GM23338 (cell line): ENCODE data around the gene FN3KRP. TPM values are rescaled to one million over a fixed set of nuclear protein-coding genes. Genes with fewer than 3 reads are reported as not detected.

Experiments
- ATAC-seq: fragments of 200-7000 bp; cut with Tn5 transposase; 3 replicates; pipeline ENCODE4 v1.9.1; 2020
- DNase-seq: peaks from one replicate; pipeline ENCODE4 v3.0.0-alpha.2; 2015; ENCODE audit warnings: low spot score
- H2AFZ ChIP-seq: fragments of 200-600 bp; sonication (generic); 2 replicates; pipeline ENCODE4 v1.8.0; 2016; ENCODE audit warnings: antibody characterized with exemption, mild to moderate bottlenecking, moderate library complexity
- H3F3A ChIP-seq: fragments of 200-600 bp; sonication (generic); replicated peaks from 2 replicates; pipeline ENCODE4 v1.8.0; 2017; ENCODE audit warnings: antibody characterized with exemption, mixed run types, low read depth
- H3K27ac ChIP-seq: fragments of 200-600 bp; sonication (generic); 2 replicates; pipeline ENCODE4 v1.6.1; 2016; ENCODE audit warnings: low read depth
- H3K27me3 ChIP-seq: fragments of 200-600 bp; sonication (generic); 2 replicates; pipeline ENCODE4 v1.8.0; 2016; ENCODE audit warnings: mild to moderate bottlenecking, mixed run types, moderate library complexity; ENCODE audit not compliant: insufficient read depth
- H3K36me3 ChIP-seq: fragments of 200-600 bp; sonication (generic); 2 replicates; pipeline ENCODE4 v1.8.0; 2016; ENCODE audit warnings: mild to moderate bottlenecking; ENCODE audit not compliant: insufficient read depth
- H3K4me1 ChIP-seq: fragments of 200-600 bp; sonication (generic); 2 replicates; pipeline ENCODE4 v1.8.0; 2016; ENCODE audit warnings: mild to moderate bottlenecking, moderate library complexity; ENCODE audit not compliant: insufficient read depth
- H3K4me2 ChIP-seq: fragments of 200-600 bp; sonication (generic); 2 replicates; pipeline ENCODE4 v1.7.1; 2017; ENCODE audit warnings: mixed run types
- H3K4me3 ChIP-seq: fragments of 200-600 bp; sonication (generic); 2 replicates; pipeline ENCODE4 v1.6.1; 2016; ENCODE audit warnings: mixed run types
- H3K79me2 ChIP-seq: fragments of 200-600 bp; sonication (generic); replicated peaks from 2 replicates; pipeline ENCODE4 v1.8.0; 2017; ENCODE audit warnings: mild to moderate bottlenecking; ENCODE audit not compliant: insufficient read depth
- H3K9me2 ChIP-seq: fragments of 200-600 bp; sonication (generic); 2 replicates; pipeline ENCODE4 v1.8.0; 2017; ENCODE audit not compliant: insufficient read depth
- H4K20me1 ChIP-seq: fragments of 200-600 bp; sonication (generic); replicated peaks from 2 replicates; pipeline ENCODE4 v1.8.0; 2017; ENCODE audit warnings: mild to moderate bottlenecking; ENCODE audit not compliant: insufficient read depth
- H3K27ac Mint-ChIP-seq: 2 replicates; pipeline ENCODE4 v1.8.0; 2020; ENCODE audit warnings: inconsistent platforms, mild to moderate bottlenecking, moderate library complexity, mixed read lengths
- H3K27me3 Mint-ChIP-seq: 3 replicates; pipeline ENCODE4 v1.8.0; 2022; ENCODE audit warnings: low read depth, mild to moderate bottlenecking, moderate library complexity, mixed read lengths, inconsistent platforms; ENCODE audit not compliant: insufficient read depth, poor library complexity
- H3K36me3 Mint-ChIP-seq: 3 replicates; pipeline ENCODE4 v1.8.0; 2021; ENCODE audit warnings: low read depth, mild to moderate bottlenecking, inconsistent platforms, moderate library complexity, mixed read lengths
- H3K4me1 Mint-ChIP-seq: 3 replicates; pipeline ENCODE4 v1.8.0; 2020; ENCODE audit warnings: mild to moderate bottlenecking, inconsistent platforms, mixed read lengths
- H3K4me3 Mint-ChIP-seq: 3 replicates; pipeline ENCODE4 v1.8.0; 2021; ENCODE audit warnings: moderate library complexity, mild to moderate bottlenecking, inconsistent platforms, mixed read lengths
- H3K9me3 Mint-ChIP-seq: 3 replicates; pipeline ENCODE4 v1.8.0; 2020; ENCODE audit warnings: moderate library complexity, mild to moderate bottlenecking, inconsistent platforms, mixed read lengths
- EZH2 ChIP-seq: fragments of 200-600 bp; sonication (generic); IDR thresholded peaks from one replicate; pipeline ENCODE4 v1.8.0; 2017; ENCODE audit warnings: antibody characterized with exemption, mild to moderate bottlenecking, low read depth; ENCODE audit not compliant: unreplicated experiment
- EZH2phosphoT487 ChIP-seq: fragments of 200-600 bp; sonication (generic); IDR thresholded peaks from one replicate; pipeline ENCODE4 v1.8.1; 2018; ENCODE audit warnings: antibody characterized with exemption; ENCODE audit not compliant: unreplicated experiment
- JUNB ChIP-seq: IDR thresholded peaks from one replicate; pipeline ENCODE4 v1.6.1; 2016; ENCODE audit warnings: antibody characterized with exemption; ENCODE audit not compliant: unreplicated experiment
- NANOG ChIP-seq: IDR thresholded peaks from 2 replicates; pipeline ENCODE4 v1.6.1; 2016; ENCODE audit warnings: antibody characterized with exemption, borderline replicate concordance
- POLR2AphosphoS5 ChIP-seq: IDR thresholded peaks from 2 replicates; pipeline ENCODE4 v1.6.1; 2016; ENCODE audit warnings: antibody characterized with exemption, low read depth
- STAT1 ChIP-seq: IDR thresholded peaks from one replicate; pipeline ENCODE4 v1.6.1; 2016; ENCODE audit warnings: antibody characterized with exemption; ENCODE audit not compliant: unreplicated experiment
- ZNF114 ChIP-seq: fragments of 250-450 bp; sonication (Bioruptor Pico); IDR thresholded peaks from 2 replicates; pipeline ENCODE4 v1.5.0; 2020; ENCODE audit warnings: mild to moderate bottlenecking, moderate library complexity
- ZNF331 ChIP-seq: fragments of 250-450 bp; sonication (Bioruptor Pico); IDR thresholded peaks from 2 replicates; pipeline ENCODE4 v1.5.0; 2020; ENCODE audit warnings: low read depth, mild to moderate bottlenecking, moderate library complexity
- polyA plus RNA-seq: library from polyadenylated mRNA; unstranded; fragments of >200 nt; fragmentation: Nextera tagmentation; extraction: Ambion mirVana; gene quantifications from 2 replicates; pipeline ENCODE4 v1.2.1, GENCODE V29; 2016
- total RNA-seq: library from RNA; depleted of rRNA; stranded (reverse); fragments of >200 nt; shearing (Covaris generic); gene quantifications from 2 replicates; pipeline ENCODE4 v1.2.3, GENCODE V29; 2014
- TF ChIP-seq, protein P1 (sequence below): fragments of 250-450 bp; sonication (Bioruptor Pico); IDR thresholded peaks from 2 replicates; pipeline ENCODE4 v1.5.0; 2020; ENCODE audit warnings: mild to moderate bottlenecking, moderate library complexity
- TF ChIP-seq, protein P2 (sequence below), 2 experiments: fragments of 200-600 bp in 1 of 2; sonication (generic) in 1 of 2; conservative IDR thresholded peaks; 2 replicates each; pipeline versions ENCODE4 v1.5.1 to v1.6.1; 2016 to 2017; ENCODE audit warnings: antibody characterized with exemption in 2 of 2, low read depth in 2 of 2, mild to moderate bottlenecking in 2 of 2, moderate library complexity in 1 of 2
- TF ChIP-seq, protein P3 (sequence below): IDR thresholded peaks from 2 replicates; pipeline ENCODE4 v1.6.1; 2016; ENCODE audit warnings: antibody characterized with exemption

FN3KRP gene
- total and polyA plus RNA-seq, 2 experiments from 2014 or later: 15.9 to 16.7 TPM

DNA sequence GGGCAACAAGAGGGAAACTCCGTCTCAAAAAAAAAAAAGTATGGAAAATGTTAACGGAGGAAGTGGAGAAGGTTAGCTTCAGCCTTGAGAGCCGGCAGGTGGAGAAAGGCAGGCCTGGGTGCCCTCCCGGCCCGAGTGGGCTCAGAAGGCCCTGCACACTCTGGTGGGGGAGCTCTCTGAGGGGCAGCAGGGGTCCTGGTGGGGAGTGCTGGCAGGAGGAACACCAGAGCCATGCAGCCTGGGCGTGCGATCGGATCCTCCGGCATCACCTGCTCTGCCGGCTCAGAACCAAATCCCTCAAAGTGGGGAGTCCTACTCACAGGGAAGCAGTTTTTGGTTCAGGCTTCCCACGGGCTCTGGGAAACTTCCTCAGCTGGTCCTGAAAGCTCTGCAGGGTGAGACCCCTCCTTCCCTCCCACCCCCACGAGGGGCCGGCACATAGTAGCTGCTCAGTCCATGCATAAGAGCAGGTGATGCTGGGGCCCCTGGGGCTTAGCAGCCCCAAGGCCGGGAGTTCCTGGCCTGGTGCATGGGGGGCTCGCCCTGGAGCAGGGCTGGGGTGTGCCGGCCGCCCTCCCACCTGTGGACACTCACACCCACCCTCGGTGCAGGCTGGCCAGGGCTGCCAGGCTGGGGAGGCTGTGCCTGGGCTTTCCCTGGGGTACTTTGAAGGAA, 20.1 kb downstream of the FN3KRP start (continued):
- TF ChIP-seq, protein P1, sequence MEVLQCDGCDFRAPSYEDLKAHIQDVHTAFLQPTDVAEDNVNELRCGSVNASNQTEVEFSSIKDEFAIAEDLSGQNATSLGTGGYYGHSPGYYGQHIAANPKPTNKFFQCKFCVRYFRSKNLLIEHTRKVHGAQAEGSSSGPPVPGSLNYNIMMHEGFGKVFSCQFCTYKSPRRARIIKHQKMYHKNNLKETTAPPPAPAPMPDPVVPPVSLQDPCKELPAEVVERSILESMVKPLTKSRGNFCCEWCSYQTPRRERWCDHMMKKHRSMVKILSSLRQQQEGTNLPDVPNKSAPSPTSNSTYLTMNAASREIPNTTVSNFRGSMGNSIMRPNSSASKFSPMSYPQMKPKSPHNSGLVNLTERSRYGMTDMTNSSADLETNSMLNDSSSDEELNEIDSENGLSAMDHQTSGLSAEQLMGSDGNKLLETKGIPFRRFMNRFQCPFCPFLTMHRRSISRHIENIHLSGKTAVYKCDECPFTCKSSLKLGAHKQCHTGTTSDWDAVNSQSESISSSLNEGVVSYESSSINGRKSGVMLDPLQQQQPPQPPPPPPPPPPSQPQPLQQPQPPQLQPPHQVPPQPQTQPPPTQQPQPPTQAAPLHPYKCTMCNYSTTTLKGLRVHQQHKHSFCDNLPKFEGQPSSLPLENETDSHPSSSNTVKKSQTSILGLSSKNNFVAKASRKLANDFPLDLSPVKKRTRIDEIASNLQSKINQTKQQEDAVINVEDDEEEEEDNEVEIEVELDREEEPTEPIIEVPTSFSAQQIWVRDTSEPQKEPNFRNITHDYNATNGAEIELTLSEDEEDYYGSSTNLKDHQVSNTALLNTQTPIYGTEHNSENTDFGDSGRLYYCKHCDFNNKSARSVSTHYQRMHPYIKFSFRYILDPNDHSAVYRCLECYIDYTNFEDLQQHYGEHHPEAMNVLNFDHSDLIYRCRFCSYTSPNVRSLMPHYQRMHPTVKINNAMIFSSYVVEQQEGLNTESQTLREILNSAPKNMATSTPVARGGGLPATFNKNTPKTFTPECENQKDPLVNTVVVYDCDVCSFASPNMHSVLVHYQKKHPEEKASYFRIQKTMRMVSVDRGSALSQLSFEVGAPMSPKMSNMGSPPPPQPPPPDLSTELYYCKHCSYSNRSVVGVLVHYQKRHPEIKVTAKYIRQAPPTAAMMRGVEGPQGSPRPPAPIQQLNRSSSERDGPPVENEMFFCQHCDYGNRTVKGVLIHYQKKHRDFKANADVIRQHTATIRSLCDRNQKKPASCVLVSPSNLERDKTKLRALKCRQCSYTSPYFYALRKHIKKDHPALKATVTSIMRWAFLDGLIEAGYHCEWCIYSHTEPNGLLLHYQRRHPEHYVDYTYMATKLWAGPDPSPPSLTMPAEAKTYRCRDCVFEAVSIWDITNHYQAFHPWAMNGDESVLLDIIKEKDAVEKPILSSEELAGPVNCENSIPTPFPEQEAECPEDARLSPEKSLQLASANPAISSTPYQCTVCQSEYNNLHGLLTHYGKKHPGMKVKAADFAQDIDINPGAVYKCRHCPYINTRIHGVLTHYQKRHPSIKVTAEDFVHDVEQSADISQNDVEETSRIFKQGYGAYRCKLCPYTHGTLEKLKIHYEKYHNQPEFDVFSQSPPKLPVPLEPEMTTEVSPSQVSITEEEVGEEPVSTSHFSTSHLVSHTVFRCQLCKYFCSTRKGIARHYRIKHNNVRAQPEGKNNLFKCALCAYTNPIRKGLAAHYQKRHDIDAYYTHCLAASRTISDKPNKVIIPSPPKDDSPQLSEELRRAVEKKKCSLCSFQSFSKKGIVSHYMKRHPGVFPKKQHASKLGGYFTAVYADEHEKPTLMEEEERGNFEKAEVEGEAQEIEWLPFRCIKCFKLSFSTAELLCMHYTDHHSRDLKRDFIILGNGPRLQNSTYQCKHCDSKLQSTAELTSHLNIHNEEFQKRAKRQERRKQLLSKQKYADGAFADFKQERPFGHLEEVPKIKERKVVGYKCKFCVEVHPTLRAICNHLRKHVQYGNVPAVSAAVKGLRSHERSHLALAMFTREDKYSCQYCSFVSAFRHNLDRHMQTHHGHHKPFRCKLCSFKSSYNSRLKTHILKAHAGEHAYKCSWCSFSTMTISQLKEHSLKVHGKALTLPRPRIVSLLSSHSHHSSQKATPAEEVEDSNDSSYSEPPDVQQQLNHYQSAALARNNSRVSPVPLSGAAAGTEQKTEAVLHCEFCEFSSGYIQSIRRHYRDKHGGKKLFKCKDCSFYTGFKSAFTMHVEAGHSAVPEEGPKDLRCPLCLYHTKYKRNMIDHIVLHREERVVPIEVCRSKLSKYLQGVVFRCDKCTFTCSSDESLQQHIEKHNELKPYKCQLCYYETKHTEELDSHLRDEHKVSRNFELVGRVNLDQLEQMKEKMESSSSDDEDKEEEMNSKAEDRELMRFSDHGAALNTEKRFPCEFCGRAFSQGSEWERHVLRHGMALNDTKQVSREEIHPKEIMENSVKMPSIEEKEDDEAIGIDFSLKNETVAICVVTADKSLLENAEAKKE (CRISPR knock-in tag): no peak
- TF ChIP-seq EZH2 (no peak), EZH2phosphoT487 (no peak), ZNF331 (no peak)

DNA sequence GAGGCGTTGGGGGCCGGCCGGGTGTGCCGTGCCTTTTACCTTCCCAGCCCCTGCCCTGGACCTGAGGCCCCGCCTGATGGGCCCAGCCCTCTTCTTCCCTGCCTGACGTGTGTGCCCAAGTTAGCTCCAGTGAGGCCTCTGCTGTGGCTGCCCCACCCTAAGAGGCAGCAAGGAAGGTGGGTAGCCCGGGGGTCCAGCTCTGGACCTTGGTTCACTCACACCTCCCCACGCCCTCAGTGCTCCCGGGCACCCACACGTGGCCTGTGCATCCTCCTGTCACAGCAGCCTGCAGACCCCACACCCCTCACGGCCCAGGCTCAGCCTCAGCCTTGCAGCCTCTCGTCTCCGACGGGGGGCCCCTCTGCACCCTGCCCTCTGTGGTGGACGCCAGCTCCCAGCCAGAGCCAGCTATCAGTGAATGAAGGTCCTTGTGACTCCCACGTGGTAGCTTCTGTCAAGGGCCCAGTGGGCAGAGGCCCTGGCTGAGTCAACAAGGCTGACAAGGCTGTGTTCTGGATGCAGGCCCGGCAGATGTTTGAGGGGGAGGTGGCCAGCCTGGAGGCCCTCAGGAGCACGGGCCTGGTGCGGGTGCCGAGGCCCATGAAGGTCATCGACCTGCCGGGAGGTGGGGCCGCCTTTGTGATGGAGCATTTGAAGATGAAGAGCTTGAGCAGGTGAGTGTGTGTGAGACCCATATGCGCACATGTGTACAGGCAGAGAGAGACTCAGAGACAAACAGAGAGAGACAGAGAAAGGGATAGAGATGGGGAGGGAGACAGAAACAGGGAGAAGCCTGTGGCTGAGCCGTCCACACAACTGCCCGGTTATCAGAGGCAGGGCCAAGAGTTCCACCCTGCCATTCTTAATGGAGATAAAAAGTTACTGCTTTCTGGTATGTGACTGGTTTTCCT, 21.7 kb downstream of the FN3KRP start:
- H3K9me2 ChIP-seq: 0 out of 2 replicates have a peak, but pooled peaks cover 4% of the 10 kb centered on the region
- Mint-ChIP-seq H3K27me3 (peaks cover 12% of the 10 kb centered on the region), H3K9me3 (peaks cover 17% of the 10 kb centered on the region), H3K4me1 (0 out of 3 replicates have a peak, but pooled peaks cover 4% of the 10 kb centered on the region), H3K4me3 (no peak overlapping the region), H3K36me3 (peaks cover 47% of the 10 kb centered on the region), H3K27ac (no peak overlapping the region)
- H3F3A ChIP-seq: 0 out of 2 replicates have a peak, but pooled peaks cover 4% of the 10 kb centered on the region
- no peak overlapping the region for H3K4me2 ChIP-seq
- H3K4me1 ChIP-seq: no peaks in the 10 kb centered on the region
- no peak overlapping the region for H3K4me3 ChIP-seq
- no peak overlapping the region for H3K27ac ChIP-seq
- no peaks in the 10 kb centered on the region for H4K20me1 ChIP-seq
- H3K79me2 ChIP-seq: no peaks in the 10 kb centered on the region
- ATAC-seq (no peak), DNase-seq (no peak)
- H3K36me3 ChIP-seq: peaks cover 18% of the 10 kb centered on the region
- H3K27me3 ChIP-seq: peaks cover 4% of the 10 kb centered on the region; the same call in 1 of the 2 replicates
- H2AFZ ChIP-seq: no peak overlapping the region
- TF ChIP-seq JUNB (no peak), NANOG (no peak), STAT1 (no peak), POLR2AphosphoS5 (no peak), EZH2 (no peak), EZH2phosphoT487 (no peak), ZNF331 (no peak), ZNF114 (CRISPR knock-in tag) (no peak)
- TF ChIP-seq, protein P2, sequence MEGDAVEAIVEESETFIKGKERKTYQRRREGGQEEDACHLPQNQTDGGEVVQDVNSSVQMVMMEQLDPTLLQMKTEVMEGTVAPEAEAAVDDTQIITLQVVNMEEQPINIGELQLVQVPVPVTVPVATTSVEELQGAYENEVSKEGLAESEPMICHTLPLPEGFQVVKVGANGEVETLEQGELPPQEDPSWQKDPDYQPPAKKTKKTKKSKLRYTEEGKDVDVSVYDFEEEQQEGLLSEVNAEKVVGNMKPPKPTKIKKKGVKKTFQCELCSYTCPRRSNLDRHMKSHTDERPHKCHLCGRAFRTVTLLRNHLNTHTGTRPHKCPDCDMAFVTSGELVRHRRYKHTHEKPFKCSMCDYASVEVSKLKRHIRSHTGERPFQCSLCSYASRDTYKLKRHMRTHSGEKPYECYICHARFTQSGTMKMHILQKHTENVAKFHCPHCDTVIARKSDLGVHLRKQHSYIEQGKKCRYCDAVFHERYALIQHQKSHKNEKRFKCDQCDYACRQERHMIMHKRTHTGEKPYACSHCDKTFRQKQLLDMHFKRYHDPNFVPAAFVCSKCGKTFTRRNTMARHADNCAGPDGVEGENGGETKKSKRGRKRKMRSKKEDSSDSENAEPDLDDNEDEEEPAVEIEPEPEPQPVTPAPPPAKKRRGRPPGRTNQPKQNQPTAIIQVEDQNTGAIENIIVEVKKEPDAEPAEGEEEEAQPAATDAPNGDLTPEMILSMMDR (conservative IDR thresholded peaks at IDR 0.05; ENCODE audit: low read depth in 2 of 2): no peak
- TF ChIP-seq, protein P3, sequence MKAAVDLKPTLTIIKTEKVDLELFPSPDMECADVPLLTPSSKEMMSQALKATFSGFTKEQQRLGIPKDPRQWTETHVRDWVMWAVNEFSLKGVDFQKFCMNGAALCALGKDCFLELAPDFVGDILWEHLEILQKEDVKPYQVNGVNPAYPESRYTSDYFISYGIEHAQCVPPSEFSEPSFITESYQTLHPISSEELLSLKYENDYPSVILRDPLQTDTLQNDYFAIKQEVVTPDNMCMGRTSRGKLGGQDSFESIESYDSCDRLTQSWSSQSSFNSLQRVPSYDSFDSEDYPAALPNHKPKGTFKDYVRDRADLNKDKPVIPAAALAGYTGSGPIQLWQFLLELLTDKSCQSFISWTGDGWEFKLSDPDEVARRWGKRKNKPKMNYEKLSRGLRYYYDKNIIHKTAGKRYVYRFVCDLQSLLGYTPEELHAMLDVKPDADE: no peak
